Body of pancreas (tissue), 4 donors: Measurements from ENCODE around the gene GSG1L. TPM values are rescaled to one million over a fixed set of nuclear protein-coding genes. Genes with fewer than 3 reads are reported as not detected.

ENCODE experiments used
- ATAC-seq: fragments of 150-250 bp; one replicate; pipeline ENCODE4 v1.9.1; 2016
- DNase-seq, 4 donors: peaks; one replicate each; pipeline ENCODE4 v3.0.0-alpha.2; 2019
- H3K27ac ChIP-seq, 4 donors: fragments of 200-600 bp; sonication (generic); 1 replicate in 3 of 4; 2 replicates in 1 of 4; pipeline versions ENCODE4 v1.5.1 to v1.6.1; 2016 to 2019; ENCODE audit warnings: mild to moderate bottlenecking in 1 of 4, mixed read lengths in 1 of 4, moderate library complexity in 1 of 4
- H3K27me3 ChIP-seq, 2 donors: fragments of 200-600 bp; sonication (generic); one replicate each; pipeline ENCODE4 v1.6.0; 2016; ENCODE audit warnings: mild to moderate bottlenecking in 1 of 2
- H3K36me3 ChIP-seq, 2 donors: fragments of 200-600 bp; sonication (generic); replicated peaks in 1 of 2; 2 replicates each; pipeline ENCODE4 v1.5.1; 2016; ENCODE audit warnings: low read depth in 2 of 2; ENCODE audit not compliant: insufficient read depth in 1 of 2
- H3K4me1 ChIP-seq: fragments of 200-600 bp; sonication (generic); one replicate; pipeline ENCODE4 v1.6.0; 2016
- H3K4me3 ChIP-seq, 2 donors: fragments of 200-600 bp; sonication (generic); 1 replicate in 1 of 2; 2 replicates in 1 of 2; pipeline ENCODE4 v1.5.1; 2016 to 2019
- H3K9me3 ChIP-seq, 3 donors: fragments of 200-600 bp; sonication (generic); 1 replicate in 2 of 3; 2 replicates in 1 of 3; pipeline ENCODE4 v1.5.1; 2016
- CTCF ChIP-seq, 7 experiments: fragments of 450-650 bp in 4 of 7; fragments of 200-600 bp in 3 of 7; sonication (generic) in 3 of 7; IDR thresholded peaks; one replicate each; pipeline ENCODE4 v1.5.1; 2016 to 2019; ENCODE audit warnings: antibody characterized with exemption in 7 of 7
- POLR2A ChIP-seq, 3 donors: fragments of 450-650 bp; IDR thresholded peaks; one replicate each; pipeline ENCODE4 v1.6.1; 2016; ENCODE audit warnings: antibody characterized with exemption in 3 of 3, mild to moderate bottlenecking in 2 of 3
- WGBS, 2 donors: methylation state at CpG; one replicate each; pipeline ENCODE4 v1.1.5; 2017; 5-methylcytosine and 5-hydroxymethylcytosine counted together
- intact Hi-C: fragments of 100-400 bp; cut with DNase I; formaldehyde crosslinking; loops from one replicate; pipeline ENCODE4 v1.15.1; 2023
- total RNA-seq, 2 donors: library from RNA; depleted of rRNA; stranded (reverse); fragments of >200 nt; gene quantifications; one replicate each; pipeline ENCODE4 v1.1.0, GENCODE V29; 2016

GSG1L gene
- total RNA-seq, 2 donors from 2014 or later, result not detected

- ATAC-seq (no peak), DNase-seq (no peak)
- Histone ChIP-seq H3K27me3 (no peaks in the 10 kb centered on the region), H3K4me1 (no peaks in the 10 kb centered on the region), H3K36me3 (no peaks in the 10 kb centered on the region), H3K27ac (no peak overlapping the region), H3K4me3 (no peak overlapping the region), H3K9me3 (no peaks in the 10 kb centered on the region)
- intact Hi-C loops, result no loop called here
- TF ChIP-seq POLR2A (IDR thresholded peaks at IDR 0.05), result no peak
- no peak for TF ChIP-seq CTCF (IDR thresholded peaks at IDR 0.05)
- WGBS, 2 donors, result 53 to 67% methylated on average over 4 of the region's 4 CpGs
These were observed 93.9 kb downstream of the GSG1L start for GRCh38 chr16:27969574-27969973.

GRCh38 chr16:27967169-27967568 lies 96.3 kb downstream of the GSG1L start:
- DNase-seq, result no peak
- no peak for ATAC-seq
- TF ChIP-seq POLR2A (IDR thresholded peaks at IDR 0.05) (no peak), CTCF (IDR thresholded peaks at IDR 0.05) (no peak)
- Histone ChIP-seq H3K27ac (no peak overlapping the region), H3K36me3 (no peaks in the 10 kb centered on the region), H3K9me3 (no peaks in the 10 kb centered on the region), H3K4me1 (no peaks in the 10 kb centered on the region), H3K4me3 (no peak overlapping the region), H3K27me3 (no peaks in the 10 kb centered on the region)
- intact Hi-C loops, result no loop called here
- 63 to 68% methylated on average over 5 of the region's 5 CpGs for WGBS, 2 donors

- TF ChIP-seq CTCF (IDR thresholded peaks at IDR 0.05), result no peak
- TF ChIP-seq POLR2A (IDR thresholded peaks at IDR 0.05), result no peak
- H3K27ac ChIP-seq, result no peak overlapping the region
- H3K4me1 ChIP-seq, result no peaks in the 10 kb centered on the region
- H3K4me3 ChIP-seq, result no peak overlapping the region
- intact Hi-C loops, result no loop called here
- H3K27me3 ChIP-seq, result no peaks in the 10 kb centered on the region
- H3K36me3 ChIP-seq, result no peaks in the 10 kb centered on the region
- 67 to 70% methylated on average over 4 of the region's 4 CpGs for WGBS, 2 donors
- H3K9me3 ChIP-seq, result no peaks in the 10 kb centered on the region
- DNase-seq (no peak), ATAC-seq (no peak)
These were observed 96.8 kb downstream of the GSG1L start for GRCh38 chr16:27966756-27967155.

- Histone ChIP-seq H3K36me3 (no peaks in the 10 kb centered on the region), H3K4me3 (no peak overlapping the region), H3K27me3 (no peaks in the 10 kb centered on the region), H3K4me1 (no peaks in the 10 kb centered on the region), H3K27ac (no peak overlapping the region), H3K9me3 (no peaks in the 10 kb centered on the region)
- TF ChIP-seq CTCF (IDR thresholded peaks at IDR 0.05) (no peak), POLR2A (IDR thresholded peaks at IDR 0.05) (no peak)
- intact Hi-C loops, result no loop called here
- DNase-seq, result no peak
- 66 to 77% methylated on average over 5 of the region's 5 CpGs for WGBS, 2 donors
- no peak for ATAC-seq
These were observed 97.7 kb downstream of the GSG1L start for GRCh38 chr16:27965801-27966200.

GRCh38 chr16:27963471-27963965 lies 100.0 kb downstream of the GSG1L start:
- H3K27ac ChIP-seq, result no peak overlapping the region
- no peak overlapping the region for H3K4me3 ChIP-seq
- 69 to 78% methylated on average over 7 of the region's 7 CpGs for WGBS, 2 donors
- H3K36me3 ChIP-seq, result no peaks in the 10 kb centered on the region
- intact Hi-C loops, result no loop called here
- ATAC-seq (no peak), DNase-seq (no peak)
- TF ChIP-seq CTCF (IDR thresholded peaks at IDR 0.05), result no peak
- no peak for TF ChIP-seq POLR2A (IDR thresholded peaks at IDR 0.05)
- H3K27me3 ChIP-seq, result no peaks in the 10 kb centered on the region
- no peaks in the 10 kb centered on the region for H3K4me1 ChIP-seq
- H3K9me3 ChIP-seq, result no peaks in the 10 kb centered on the region
